Pancreas (tissue), 10 donors: ENCODE results near the gene MSMP. TPM values are rescaled to one million over a fixed set of nuclear protein-coding genes. Genes with fewer than 3 reads are reported as not detected.

Source experiments
- ATAC-seq, 4 donors: fragments of 200-7000 bp; cut with Tn5 transposase; one replicate each; pipeline versions ENCODE4 v1.8.0 to v1.9.1; 2020; ENCODE audit warnings: mild to moderate bottlenecking in 4 of 4, moderate library complexity in 4 of 4
- DNase-seq, 6 donors: peaks; one replicate each; pipeline ENCODE4 v3.0.0-alpha.2; 2020
- FAIRE-seq: peaks from 2 replicates; lab custom pipeline; 2012; peaks lifted over from hg19 to GRCh38; lab: Jason Lieb, UNC
- H3K27ac ChIP-seq, 4 donors: fragments of 200-600 bp; sonication (generic); 1 replicate in 3 of 4; 2 replicates in 1 of 4; pipeline versions ENCODE4 v1.5.0 to v1.8.0; 2020
- H3K27me3 ChIP-seq, 4 donors: fragments of 200-600 bp; one replicate each; pipeline ENCODE4 v1.8.0; 2021
- H3K36me3 ChIP-seq, 3 donors: fragments of 200-600 bp; sonication (generic) in 1 of 3; one replicate each; pipeline versions ENCODE4 v1.5.0 to v1.8.0; 2020 to 2021
- H3K4me1 ChIP-seq, 3 donors: fragments of 200-600 bp; one replicate each; pipeline ENCODE4 v1.8.0; 2021
- H3K4me3 ChIP-seq, 4 donors: fragments of 200-600 bp; sonication (generic) in 2 of 4; one replicate each; pipeline versions ENCODE4 v1.5.0 to v1.8.0; 2020 to 2021
- H3K9me3 ChIP-seq, 4 donors: fragments of 200-600 bp; one replicate each; pipeline ENCODE4 v1.8.0; 2021
- WGBS, 2 donors: extraction: QIAGEN DNeasy Blood & Tissue Kit; methylation state at CpG; one replicate each; pipeline ENCODE4 v1.1.7; 2013; 5-methylcytosine and 5-hydroxymethylcytosine counted together
- intact Hi-C, 3 donors: fragments of 100-400 bp; cut with DNase I; formaldehyde crosslinking; loops; one replicate each; pipeline versions ENCODE4 v1.11.1 to v1.14.2; 2022
- polyA plus RNA-seq, 2 donors: library from polyadenylated mRNA; stranded (reverse); fragments of 200-250 nt; gene quantifications; one replicate each; pipeline ENCODE4 v1.2.3, GENCODE V29; 2013
- total RNA-seq, 6 donors: library from RNA; stranded (reverse); fragmentation: NEBNext Ultra II Directional in 4 of 6; extraction: Animal tissue kit (Norgen Biotek cat#: 25700) in 4 of 6; gene quantifications; one replicate each; pipeline versions ENCODE4 v1.2.1 to v1.2.4, GENCODE V29; 2021 to 2023
- TF ChIP-seq, protein P1 (sequence below), 4 donors: fragments of 200-600 bp; sonication (generic) in 3 of 4; IDR thresholded peaks; one replicate each; pipeline versions ENCODE4 v1.5.0 to v1.8.0; 2021; ENCODE audit warnings: antibody characterized with exemption in 4 of 4
- donor health status: healthy with polysubstance abuse.
- donor health status: DM: no; HTN: no; CAD: no; lungs with moderate emphysema.
- donor health status: DM: no; HTN: no; CAD: no.
- donor health status: control.
- donor health status: control.
- donor health status: Bipolar disorder and iron deficiency.
- donor health status: DM: yes; HTN: yes; CAD: no.
- donor health status: DM: no; HTN: no; CAD: no.
- donor health status: DM: no; HTN: no; CAD: no.
- donor health status: DM: yes; HTN: yes; CAD: no.

Gene MSMP
- total and polyA plus RNA-seq, 8 donors, result 0.49 to 2.3 (median 0.67) TPM; not detected in 5

DNA sequence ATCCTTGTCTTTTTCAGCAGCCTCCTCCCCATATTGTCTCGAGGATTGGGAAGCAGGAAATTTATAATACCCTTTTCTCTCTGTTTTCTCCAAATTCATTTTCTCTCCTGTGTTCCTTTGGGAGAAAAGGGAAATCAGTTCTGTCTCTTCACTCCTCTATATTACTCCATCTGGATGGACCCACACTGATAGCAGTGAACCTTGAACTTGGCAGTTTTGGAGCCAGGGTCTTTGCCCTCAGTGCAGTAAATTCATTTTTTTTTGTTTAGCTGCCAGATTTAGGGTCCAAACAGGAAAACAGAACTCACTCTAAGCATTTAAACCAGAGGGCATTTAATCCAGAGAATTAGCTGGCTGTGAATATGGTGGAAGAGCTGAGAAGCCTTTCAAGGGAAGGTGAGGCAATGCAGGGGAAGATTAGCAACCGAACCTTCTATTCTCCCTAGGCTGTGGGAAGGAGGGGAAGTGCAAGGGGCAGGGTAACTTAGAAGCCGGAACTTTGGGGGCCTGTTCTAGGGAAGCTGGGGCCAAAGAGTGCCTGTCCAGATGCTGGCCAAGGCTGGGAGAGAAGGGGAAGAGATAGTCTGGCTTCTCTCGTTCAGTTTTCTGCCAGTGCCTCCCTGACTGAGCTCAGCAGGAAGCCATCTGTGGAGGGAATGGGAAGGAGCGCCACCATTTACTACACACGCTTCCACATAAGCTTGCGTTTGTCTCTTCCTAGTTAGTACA, 21.0 kb upstream of the MSMP start:
- WGBS, 2 donors, result 81 to 84% methylated on average over 7 of the region's 7 CpGs
- Histone ChIP-seq H3K36me3 (no peaks in the 10 kb centered on the region), H3K9me3 (no peaks in the 10 kb centered on the region), H3K4me3 (no peak overlapping the region), H3K27ac (no peak overlapping the region), H3K4me1 (peaks cover 12 to 25% (median 19%) of the 10 kb centered on the region in 3 donors), H3K27me3 (no peaks in the 10 kb centered on the region)
- FAIRE-seq (no peak), DNase-seq (no peak), ATAC-seq (peak in 1 of 4 donors; percentile 5)
- TF ChIP-seq, protein P1, sequence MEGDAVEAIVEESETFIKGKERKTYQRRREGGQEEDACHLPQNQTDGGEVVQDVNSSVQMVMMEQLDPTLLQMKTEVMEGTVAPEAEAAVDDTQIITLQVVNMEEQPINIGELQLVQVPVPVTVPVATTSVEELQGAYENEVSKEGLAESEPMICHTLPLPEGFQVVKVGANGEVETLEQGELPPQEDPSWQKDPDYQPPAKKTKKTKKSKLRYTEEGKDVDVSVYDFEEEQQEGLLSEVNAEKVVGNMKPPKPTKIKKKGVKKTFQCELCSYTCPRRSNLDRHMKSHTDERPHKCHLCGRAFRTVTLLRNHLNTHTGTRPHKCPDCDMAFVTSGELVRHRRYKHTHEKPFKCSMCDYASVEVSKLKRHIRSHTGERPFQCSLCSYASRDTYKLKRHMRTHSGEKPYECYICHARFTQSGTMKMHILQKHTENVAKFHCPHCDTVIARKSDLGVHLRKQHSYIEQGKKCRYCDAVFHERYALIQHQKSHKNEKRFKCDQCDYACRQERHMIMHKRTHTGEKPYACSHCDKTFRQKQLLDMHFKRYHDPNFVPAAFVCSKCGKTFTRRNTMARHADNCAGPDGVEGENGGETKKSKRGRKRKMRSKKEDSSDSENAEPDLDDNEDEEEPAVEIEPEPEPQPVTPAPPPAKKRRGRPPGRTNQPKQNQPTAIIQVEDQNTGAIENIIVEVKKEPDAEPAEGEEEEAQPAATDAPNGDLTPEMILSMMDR (IDR thresholded peaks at IDR 0.05), result no peak
- intact Hi-C loops, result no loop called here

GRCh38 chr9:35771943-35772342, 17.9 kb upstream of the MSMP start:
- Histone ChIP-seq H3K4me1 (peaks cover 12 to 25% (median 19%) of the 10 kb centered on the region in 3 donors), H3K9me3 (no peaks in the 10 kb centered on the region), H3K27me3 (no peaks in the 10 kb centered on the region), H3K36me3 (no peaks in the 10 kb centered on the region), H3K4me3 (no peak overlapping the region), H3K27ac (peak overlapping the region in 2 of 4 donors; percentile 70 to 80)
- 34 to 42% methylated on average over 3 of the region's 3 CpGs for WGBS, 2 donors
- DNase-seq (no peak), ATAC-seq (peak; percentile 57 to 71 (median 64)), FAIRE-seq (no peak)
- intact Hi-C loops, result no loop called here
- TF ChIP-seq, protein P1 (IDR thresholded peaks at IDR 0.05), result no peak

DNA sequence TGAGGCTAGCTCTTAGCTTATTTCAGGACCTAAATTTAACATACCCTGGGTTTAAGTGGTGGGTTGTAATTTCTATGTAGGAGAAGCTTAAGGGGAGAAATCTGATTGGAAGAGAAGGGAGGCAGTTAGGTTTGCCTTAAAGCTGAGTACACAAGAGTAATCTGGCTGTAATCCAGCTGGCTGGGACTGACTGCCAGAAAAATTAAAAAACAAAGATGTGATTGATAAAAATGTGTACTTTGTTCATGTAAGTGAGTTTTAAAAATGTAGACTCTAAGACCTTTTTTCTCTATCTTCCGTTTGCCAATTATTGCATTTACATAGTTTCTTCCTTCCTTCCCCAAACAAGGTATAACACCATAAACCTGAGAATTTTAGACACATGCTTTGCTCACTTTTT, 17.5 kb upstream of the MSMP start:
- FAIRE-seq, result peak; percentile 5

GRCh38 chr9:35771075-35771433, 17.0 kb upstream of the MSMP start:
- FAIRE-seq (no peak), DNase-seq (peak in 1 of 6 donors; percentile 39), ATAC-seq (peak; percentile 66 to 82 (median 74))
- TF ChIP-seq, protein P1 (IDR thresholded peaks at IDR 0.05), result no peak
- Histone ChIP-seq H3K4me1 (peaks cover 12 to 25% (median 19%) of the 10 kb centered on the region in 3 donors), H3K9me3 (no peaks in the 10 kb centered on the region), H3K4me3 (peak overlapping the region in 1 of 4 donors; percentile 2), H3K36me3 (no peaks in the 10 kb centered on the region), H3K27me3 (no peaks in the 10 kb centered on the region), H3K27ac (peak overlapping the region; percentile 28 to 80 (median 58))
- 4% methylated on average over 4 of the region's 4 CpGs for WGBS, 2 donors
- intact Hi-C loops, result no loop called here

More for the DNA sequence above, 17.5 kb upstream of the MSMP start:
- Histone ChIP-seq H3K27ac (peak overlapping the region; percentile 28 to 80 (median 58)), H3K36me3 (no peaks in the 10 kb centered on the region), H3K27me3 (no peaks in the 10 kb centered on the region), H3K4me1 (peaks cover 12 to 25% (median 19%) of the 10 kb centered on the region in 3 donors), H3K4me3 (peak overlapping the region in 1 of 4 donors; percentile 2), H3K9me3 (no peaks in the 10 kb centered on the region)
- WGBS, 2 donors, result 0 to 3% methylated on average over 1 of the region's 1 CpG
- intact Hi-C loops, result no loop called here
- ATAC-seq (peak; percentile 80 to 89 (median 86)), DNase-seq (peak in 4 of 6 donors; percentile 37 to 72 (median 67))
- TF ChIP-seq, protein P1 (IDR thresholded peaks at IDR 0.05), result no peak

GRCh38 chr9:35769763-35770162, 15.7 kb upstream of the MSMP start:
- Histone ChIP-seq H3K36me3 (no peaks in the 10 kb centered on the region), H3K4me3 (no peak overlapping the region), H3K27me3 (no peaks in the 10 kb centered on the region), H3K9me3 (no peaks in the 10 kb centered on the region), H3K27ac (no peak overlapping the region), H3K4me1 (peaks cover 12 to 25% (median 19%) of the 10 kb centered on the region in 3 donors)
- WGBS, 2 donors, result 95 to 98% methylated on average over 1 of the region's 1 CpG
- FAIRE-seq (no peak), DNase-seq (no peak), ATAC-seq (no peak)
- intact Hi-C loops, result no loop called here
- TF ChIP-seq, protein P1 (IDR thresholded peaks at IDR 0.05), result no peak
